HepG2 (cell line): ENCODE results near the gene COG5. TPM values are rescaled to one million over a fixed set of nuclear protein-coding genes. Genes with fewer than 3 reads are reported as not detected.

Source experiments
- ATAC-seq: fragments of 200-7000 bp; cut with Tn5 transposase; 3 replicates; pipeline ENCODE4 v1.9.1; 2020; ENCODE audit warnings: mild to moderate bottlenecking, moderate library complexity
- BruUV-seq: library from RNA; stranded (reverse); fragments of 400-500 nt; replicated peaks from 2 replicates; lab custom pipeline; 2021; lab: Mats Ljungman, UMichigan
- CTCF ChIA-PET: fragments of 300-600 bp; formaldehyde crosslinking; extraction: SDS; loops from one replicate; lab custom pipeline; 2021; ENCODE audit warnings: low total read pairs, inconsistent platforms, low intra/inter-chr PET ratio; lab: Yijun Ruan, JAX
- POLR2A ChIA-PET: fragments of 350-600 bp; sonication (Branson Sonifier 250); formaldehyde crosslinking; loops from one replicate; lab custom pipeline; 2020; ENCODE audit warnings: antibody characterized with exemption, inconsistent platforms; lab: Yijun Ruan, JAX
- DNase-seq: peaks from one replicate; pipeline ENCODE4 v3.0.0-alpha.2; 2015; ENCODE audit warnings: low spot score
- FAIRE-seq: peaks from 3 replicates; lab custom pipeline; 2011; peaks lifted over from hg19 to GRCh38; lab: Jason Lieb, UNC
- H2AFZ ChIP-seq: one replicate; pipeline ENCODE4 v1.6.1; 2011; ENCODE audit warnings: low read length, inconsistent platforms
- H3K27ac ChIP-seq: fragments of 300-600 bp; 3 replicates; pipeline ENCODE4 v1.8.0; 2011; ENCODE audit warnings: mixed run types, mild to moderate bottlenecking, mixed read lengths, low read length, inconsistent platforms; ENCODE audit not compliant: insufficient read depth; ENCODE audit errors: extremely low read length
- H3K27me3 ChIP-seq, 2 experiments: fragments of 200-600 bp in 1 of 2; 2 replicates in 1 of 2; 3 replicates in 1 of 2; pipeline versions ENCODE4 v1.6.0 to v1.8.0; 2011; ENCODE audit warnings: low read length in 2 of 2, mild to moderate bottlenecking in 2 of 2, moderate library complexity in 2 of 2, inconsistent platforms in 1 of 2; ENCODE audit not compliant: insufficient read depth in 2 of 2, control insufficient read depth in 1 of 2
- H3K36me3 ChIP-seq, 2 experiments: fragments of 200-600 bp in 1 of 2; replicated peaks in 1 of 2; 2 replicates in 1 of 2; 3 replicates in 1 of 2; pipeline versions ENCODE4 v1.5.1 to v1.8.0; 2011; ENCODE audit warnings: low read length in 2 of 2, inconsistent platforms in 1 of 2; ENCODE audit not compliant: insufficient read depth in 2 of 2, control insufficient read depth in 1 of 2
- H3K4me1 ChIP-seq: 2 replicates; pipeline ENCODE4 v1.5.1; 2012; ENCODE audit warnings: low read length, inconsistent platforms; ENCODE audit not compliant: insufficient read depth
- H3K4me2 ChIP-seq: 2 replicates; pipeline ENCODE4 v1.6.0; 2011; ENCODE audit warnings: low read depth, low read length, inconsistent platforms
- H3K4me3 ChIP-seq, 3 experiments: fragments of 200-600 bp in 1 of 3; sonication (generic), shearing (Covaris generic) in 1 of 3; replicated peaks in 1 of 3; 2 replicates each; pipeline ENCODE4 v1.5.1; 2011 to 2016; ENCODE audit warnings: low read length in 3 of 3, inconsistent platforms in 2 of 3, low read depth in 2 of 3, mild to moderate bottlenecking in 2 of 3, control low read depth in 1 of 3, mixed read lengths in 1 of 3; ENCODE audit not compliant: insufficient read depth in 1 of 3
- H3K79me2 ChIP-seq: one replicate; pipeline ENCODE4 v1.6.1; 2011; ENCODE audit warnings: low read length, inconsistent platforms; ENCODE audit not compliant: insufficient read depth
- H3K9ac ChIP-seq: 2 replicates; pipeline ENCODE4 v1.6.0; 2011; ENCODE audit warnings: mild to moderate bottlenecking, low read depth, low read length, inconsistent platforms; ENCODE audit not compliant: insufficient read depth
- H3K9me3 ChIP-seq: 2 replicates; pipeline ENCODE4 v1.5.1; 2012; ENCODE audit warnings: mild to moderate bottlenecking, low read length
- H4K20me1 ChIP-seq: 2 replicates; pipeline ENCODE4 v1.6.0; 2011; ENCODE audit warnings: inconsistent platforms, mild to moderate bottlenecking, low read length, moderate library complexity; ENCODE audit not compliant: insufficient read depth
- ARNTL ChIP-seq: sonication (generic); formaldehyde crosslinking; IDR thresholded peaks from 2 replicates; pipeline ENCODE4 v1.4.0; 2020; ENCODE audit warnings: mild to moderate bottlenecking, missing genetic modification reagents
- JUND ChIP-seq: sonication (generic); formaldehyde crosslinking; IDR thresholded peaks from 2 replicates; pipeline ENCODE4 v1.8.0; 2022; ENCODE audit warnings: mild to moderate bottlenecking, missing genetic modification reagents
- MYNN ChIP-seq: sonication (generic); formaldehyde crosslinking; IDR thresholded peaks from 2 replicates; pipeline ENCODE4 v1.4.0; 2020; ENCODE audit warnings: mild to moderate bottlenecking, low read depth, missing genetic modification reagents
- RBM39 ChIP-seq: fragments of 200-400 bp; formaldehyde crosslinking; IDR thresholded peaks from one replicate; pipeline ENCODE4 v1.6.1; 2018; ENCODE audit warnings: antibody characterized with exemption, mild to moderate bottlenecking, low read depth, low read length; ENCODE audit not compliant: poor library complexity, severe bottlenecking
- SIX1 ChIP-seq: sonication (generic); formaldehyde crosslinking; IDR thresholded peaks from 2 replicates; pipeline ENCODE4 v1.4.0; 2020; ENCODE audit warnings: missing genetic modification reagents, borderline replicate concordance
- SRSF4 ChIP-seq: fragments of 200-400 bp; formaldehyde crosslinking; IDR thresholded peaks from one replicate; pipeline ENCODE4 v1.6.1; 2018; ENCODE audit warnings: mild to moderate bottlenecking, low read depth, low read length, moderate library complexity; ENCODE audit not compliant: poor library complexity, severe bottlenecking
- SYNCRIP ChIP-seq: fragments of 200-400 bp; formaldehyde crosslinking; IDR thresholded peaks from 2 replicates; pipeline ENCODE4 v1.6.1; 2018; ENCODE audit warnings: mild to moderate bottlenecking, low read depth, low read length; ENCODE audit not compliant: insufficient read depth
- ZNF251 ChIP-seq: sonication (generic); formaldehyde crosslinking; IDR thresholded peaks from 2 replicates; pipeline ENCODE4 v1.9.0; 2021; ENCODE audit warnings: mild to moderate bottlenecking, missing genetic modification reagents
- ZNF652 ChIP-seq: IDR thresholded peaks from 2 replicates; pipeline ENCODE4 v1.6.1; 2016; ENCODE audit warnings: low read depth, borderline replicate concordance
- WGBS: methylation state at CpG from one replicate; pipeline ENCODE4 v1.1.6; 2017; ENCODE audit warnings: low lambda C conversion rate; 5-methylcytosine and 5-hydroxymethylcytosine counted together
- in situ Hi-C: cut with HindIII; loops from 2 replicates; pipeline ENCODE4 v1.10.0; 2017; ENCODE audit warnings: low pct_unique_long_range_greater_than_20kb; ENCODE audit not compliant: extremely low pct_ligation_motif_present
- intact Hi-C: fragments of 100-400 bp; cut with micrococcal nuclease; formaldehyde crosslinking; loops from one replicate; pipeline ENCODE4 v1.10.0; 2022; ENCODE audit not compliant: unreplicated experiment
- polyA plus RNA-seq, 8 experiments: library from polyadenylated mRNA; depleted of rRNA in 3 of 8; stranded (reverse) in 7 of 8; unstranded in 1 of 8; fragments of >200 nt; fragmentation: Illumina TruSeq in 4 of 8; extraction: Trizol in 4 of 8; gene quantifications; 2 replicates each; pipeline versions ENCODE4 v1.2.1 to v1.2.3, GENCODE V29; 2011 to 2016; ENCODE audit warnings: low read depth in 4 of 8, missing spikeins in 1 of 8, mixed read lengths in 1 of 8; ENCODE audit not compliant: insufficient read depth in 1 of 8
- total RNA-seq, 5 experiments: library from RNA; depleted of rRNA; stranded (reverse); fragments of >200 nt; fragmentation: Illumina TruSeq; extraction: Trizol; gene quantifications; 2 replicates each; pipeline ENCODE4 v1.2.3, GENCODE V29; 2016; ENCODE audit warnings: low read depth in 1 of 5
- TF ChIP-seq, protein P1 (sequence below): sonication (generic); formaldehyde crosslinking; IDR thresholded peaks from 2 replicates; pipeline ENCODE4 v1.9.0; 2021; ENCODE audit warnings: missing genetic modification reagents, borderline replicate concordance
- TF ChIP-seq, protein P2 (sequence below): IDR thresholded peaks from 2 replicates; pipeline ENCODE4 v1.6.1; 2016
- TF ChIP-seq, protein P3 (sequence below): sonication (generic); formaldehyde crosslinking; IDR thresholded peaks from 2 replicates; pipeline ENCODE4 v1.4.0; 2020; ENCODE audit warnings: missing genetic modification reagents
- TF ChIP-seq, protein P4 (sequence below): sonication (generic); formaldehyde crosslinking; IDR thresholded peaks from 2 replicates; pipeline ENCODE4 v1.5.0; 2020; ENCODE audit warnings: mild to moderate bottlenecking, missing genetic modification reagents, borderline replicate concordance
- TF ChIP-seq, protein P5 (sequence below): sonication (generic); formaldehyde crosslinking; IDR thresholded peaks from 2 replicates; pipeline ENCODE4 v1.8.1; 2023; ENCODE audit warnings: missing genetic modification reagents, mild to moderate bottlenecking, borderline replicate concordance

COG5 gene
- total and polyA plus RNA-seq, 2 of the 13 experiments (the other 11 are each of a cell fraction or from before 2014, with no cell fraction given): 20.4 to 31.3 TPM

DNA sequence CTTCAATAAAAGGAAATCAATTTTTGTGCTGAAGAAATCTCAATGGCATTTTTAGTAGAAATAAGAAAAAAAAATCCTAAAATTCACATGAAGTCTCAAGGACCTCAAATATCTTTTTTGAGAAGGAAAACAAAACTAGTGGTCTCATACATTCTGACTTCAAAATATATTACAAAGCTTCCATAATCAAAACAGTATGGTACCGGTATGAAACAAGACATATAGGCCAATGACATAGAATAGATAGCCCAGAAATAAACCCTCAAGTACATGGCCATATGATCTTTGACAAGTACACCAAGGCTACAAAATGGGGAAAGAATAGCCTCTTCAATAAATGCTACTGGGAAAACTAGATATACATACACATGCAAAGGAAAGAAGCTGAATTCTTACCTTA, 225.6 kb downstream of the COG5 start:
- no peak overlapping the region for H3K27ac ChIP-seq
- H3K9ac ChIP-seq: no peak overlapping the region
- H3K79me2 ChIP-seq: no peaks in the 10 kb centered on the region
- 100% methylated on average over 1 of the region's 1 CpG for WGBS
- in situ Hi-C loops: no loop called here
- H2AFZ ChIP-seq: no peak overlapping the region
- ATAC-seq (no peak), FAIRE-seq (no peak), DNase-seq (no peak)
- POLR2A ChIA-PET: no interaction called here
- intact Hi-C loops: no loop called here
- no peaks in the 10 kb centered on the region for H3K36me3 ChIP-seq
- no peak overlapping the region for H3K4me3 ChIP-seq
- no TSS peak for BruUV-seq
- no peaks in the 10 kb centered on the region for H3K27me3 ChIP-seq
- CTCF ChIA-PET: no interaction called here
- no peaks in the 10 kb centered on the region for H3K4me1 ChIP-seq
- H4K20me1 ChIP-seq: no peaks in the 10 kb centered on the region
- H3K4me2 ChIP-seq: no peak overlapping the region
- H3K9me3 ChIP-seq: peaks cover 7% of the 10 kb centered on the region; the same call in 1 of the 2 replicates
- TF ChIP-seq, protein P1, sequence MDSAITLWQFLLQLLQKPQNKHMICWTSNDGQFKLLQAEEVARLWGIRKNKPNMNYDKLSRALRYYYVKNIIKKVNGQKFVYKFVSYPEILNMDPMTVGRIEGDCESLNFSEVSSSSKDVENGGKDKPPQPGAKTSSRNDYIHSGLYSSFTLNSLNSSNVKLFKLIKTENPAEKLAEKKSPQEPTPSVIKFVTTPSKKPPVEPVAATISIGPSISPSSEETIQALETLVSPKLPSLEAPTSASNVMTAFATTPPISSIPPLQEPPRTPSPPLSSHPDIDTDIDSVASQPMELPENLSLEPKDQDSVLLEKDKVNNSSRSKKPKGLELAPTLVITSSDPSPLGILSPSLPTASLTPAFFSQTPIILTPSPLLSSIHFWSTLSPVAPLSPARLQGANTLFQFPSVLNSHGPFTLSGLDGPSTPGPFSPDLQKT: no peak
- TF ChIP-seq, protein P2, sequence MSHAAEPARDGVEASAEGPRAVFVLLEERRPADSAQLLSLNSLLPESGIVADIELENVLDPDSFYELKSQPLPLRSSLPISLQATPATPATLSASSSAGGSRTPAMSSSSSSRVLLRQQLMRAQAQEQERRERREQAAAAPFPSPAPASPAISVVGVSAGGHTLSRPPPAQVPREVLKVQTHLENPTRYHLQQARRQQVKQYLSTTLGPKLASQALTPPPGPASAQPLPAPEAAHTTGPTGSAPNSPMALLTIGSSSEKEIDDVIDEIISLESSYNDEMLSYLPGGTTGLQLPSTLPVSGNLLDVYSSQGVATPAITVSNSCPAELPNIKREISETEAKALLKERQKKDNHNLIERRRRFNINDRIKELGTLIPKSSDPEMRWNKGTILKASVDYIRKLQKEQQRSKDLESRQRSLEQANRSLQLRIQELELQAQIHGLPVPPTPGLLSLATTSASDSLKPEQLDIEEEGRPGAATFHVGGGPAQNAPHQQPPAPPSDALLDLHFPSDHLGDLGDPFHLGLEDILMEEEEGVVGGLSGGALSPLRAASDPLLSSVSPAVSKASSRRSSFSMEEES (CRISPR knock-in tag): no peak
- TF ChIP-seq ARNTL (CRISPR knock-in tag) (no peak), SRSF4 (no peak), MYNN (no peak), SYNCRIP (no peak), RBM39 (no peak), ZNF251 (CRISPR knock-in tag) (no peak), SIX1 (no peak), JUND (CRISPR knock-in tag) (no peak), ZNF652 (CRISPR knock-in tag) (no peak)
- TF ChIP-seq, protein P3, sequence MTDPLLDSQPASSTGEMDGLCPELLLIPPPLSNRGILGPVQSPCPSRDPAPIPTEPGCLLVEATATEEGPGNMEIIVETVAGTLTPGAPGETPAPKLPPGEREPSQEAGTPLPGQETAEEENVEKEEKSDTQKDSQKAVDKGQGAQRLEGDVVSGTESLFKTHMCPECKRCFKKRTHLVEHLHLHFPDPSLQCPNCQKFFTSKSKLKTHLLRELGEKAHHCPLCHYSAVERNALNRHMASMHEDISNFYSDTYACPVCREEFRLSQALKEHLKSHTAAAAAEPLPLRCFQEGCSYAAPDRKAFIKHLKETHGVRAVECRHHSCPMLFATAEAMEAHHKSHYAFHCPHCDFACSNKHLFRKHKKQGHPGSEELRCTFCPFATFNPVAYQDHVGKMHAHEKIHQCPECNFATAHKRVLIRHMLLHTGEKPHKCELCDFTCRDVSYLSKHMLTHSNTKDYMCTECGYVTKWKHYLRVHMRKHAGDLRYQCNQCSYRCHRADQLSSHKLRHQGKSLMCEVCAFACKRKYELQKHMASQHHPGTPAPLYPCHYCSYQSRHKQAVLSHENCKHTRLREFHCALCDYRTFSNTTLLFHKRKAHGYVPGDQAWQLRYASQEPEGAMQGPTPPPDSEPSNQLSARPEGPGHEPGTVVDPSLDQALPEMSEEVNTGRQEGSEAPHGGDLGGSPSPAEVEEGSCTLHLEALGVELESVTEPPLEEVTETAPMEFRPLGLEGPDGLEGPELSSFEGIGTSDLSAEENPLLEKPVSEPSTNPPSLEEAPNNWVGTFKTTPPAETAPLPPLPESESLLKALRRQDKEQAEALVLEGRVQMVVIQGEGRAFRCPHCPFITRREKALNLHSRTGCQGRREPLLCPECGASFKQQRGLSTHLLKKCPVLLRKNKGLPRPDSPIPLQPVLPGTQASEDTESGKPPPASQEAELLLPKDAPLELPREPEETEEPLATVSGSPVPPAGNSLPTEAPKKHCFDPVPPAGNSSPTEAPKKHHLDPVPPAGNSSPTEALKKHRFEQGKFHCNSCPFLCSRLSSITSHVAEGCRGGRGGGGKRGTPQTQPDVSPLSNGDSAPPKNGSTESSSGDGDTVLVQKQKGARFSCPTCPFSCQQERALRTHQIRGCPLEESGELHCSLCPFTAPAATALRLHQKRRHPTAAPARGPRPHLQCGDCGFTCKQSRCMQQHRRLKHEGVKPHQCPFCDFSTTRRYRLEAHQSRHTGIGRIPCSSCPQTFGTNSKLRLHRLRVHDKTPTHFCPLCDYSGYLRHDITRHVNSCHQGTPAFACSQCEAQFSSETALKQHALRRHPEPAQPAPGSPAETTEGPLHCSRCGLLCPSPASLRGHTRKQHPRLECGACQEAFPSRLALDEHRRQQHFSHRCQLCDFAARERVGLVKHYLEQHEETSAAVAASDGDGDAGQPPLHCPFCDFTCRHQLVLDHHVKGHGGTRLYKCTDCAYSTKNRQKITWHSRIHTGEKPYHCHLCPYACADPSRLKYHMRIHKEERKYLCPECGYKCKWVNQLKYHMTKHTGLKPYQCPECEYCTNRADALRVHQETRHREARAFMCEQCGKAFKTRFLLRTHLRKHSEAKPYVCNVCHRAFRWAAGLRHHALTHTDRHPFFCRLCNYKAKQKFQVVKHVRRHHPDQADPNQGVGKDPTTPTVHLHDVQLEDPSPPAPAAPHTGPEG: no peak
- TF ChIP-seq, protein P4, sequence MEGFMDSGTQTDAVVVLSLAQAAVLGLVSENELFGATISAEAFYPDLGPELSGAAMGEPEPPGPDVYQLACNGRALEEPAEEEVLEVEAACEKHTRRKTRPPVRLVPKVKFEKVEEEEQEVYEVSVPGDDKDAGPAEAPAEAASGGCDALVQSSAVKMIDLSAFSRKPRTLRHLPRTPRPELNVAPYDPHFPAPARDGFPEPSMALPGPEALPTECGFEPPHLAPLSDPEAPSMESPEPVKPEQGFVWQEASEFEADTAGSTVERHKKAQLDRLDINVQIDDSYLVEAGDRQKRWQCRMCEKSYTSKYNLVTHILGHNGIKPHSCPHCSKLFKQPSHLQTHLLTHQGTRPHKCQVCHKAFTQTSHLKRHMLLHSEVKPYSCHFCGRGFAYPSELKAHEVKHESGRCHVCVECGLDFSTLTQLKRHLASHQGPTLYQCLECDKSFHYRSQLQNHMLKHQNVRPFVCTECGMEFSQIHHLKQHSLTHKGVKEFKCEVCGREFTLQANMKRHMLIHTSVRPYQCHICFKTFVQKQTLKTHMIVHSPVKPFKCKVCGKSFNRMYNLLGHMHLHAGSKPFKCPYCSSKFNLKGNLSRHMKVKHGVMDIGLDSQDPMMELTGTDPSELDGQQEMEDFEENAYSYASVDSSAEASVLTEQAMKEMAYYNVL (CRISPR knock-in tag): no peak
- TF ChIP-seq, protein P5, sequence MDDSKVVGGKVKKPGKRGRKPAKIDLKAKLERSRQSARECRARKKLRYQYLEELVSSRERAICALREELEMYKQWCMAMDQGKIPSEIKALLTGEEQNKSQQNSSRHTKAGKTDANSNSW (CRISPR knock-in tag): no peak
